ENCODE results near the gene KRTAP4-4.
"Not testable (repeated sequence)": the region's sequence is repeated elsewhere in the genome, so short reads cannot be mapped to it uniquely, and the experiment has no call there.

Gene KRTAP4-4

DNA sequence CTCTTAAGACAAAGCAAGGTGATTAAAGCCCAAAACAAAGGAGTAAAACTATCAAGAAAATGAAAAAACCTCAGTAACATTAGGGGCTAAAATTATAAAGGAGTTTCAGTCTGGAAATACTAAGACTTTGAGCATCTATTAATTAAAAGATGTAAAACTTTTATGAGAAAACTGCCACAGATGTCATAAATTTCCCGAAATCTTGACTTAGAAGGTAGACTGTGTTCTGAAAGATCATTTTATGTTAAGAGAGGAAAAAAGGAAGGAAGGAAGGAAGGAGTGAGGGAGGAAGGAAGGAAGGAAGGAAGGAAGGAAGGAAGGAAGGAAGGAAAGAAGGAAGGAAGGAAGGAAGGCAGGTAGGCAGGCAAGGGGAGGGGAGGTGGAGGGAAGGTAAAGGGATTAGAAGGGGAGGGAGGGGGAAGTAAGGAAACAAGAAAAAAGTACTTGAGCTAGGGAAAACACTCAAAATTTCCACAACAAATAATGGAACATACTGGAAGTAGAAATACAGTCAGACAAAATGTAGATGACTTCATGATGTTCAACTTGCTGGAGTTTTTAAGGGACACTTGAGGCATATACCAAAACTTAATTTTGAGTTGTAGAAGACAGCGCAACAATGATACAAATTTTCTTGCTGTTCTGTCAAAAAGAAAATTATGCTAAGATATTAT is 12.9 kb downstream of the KRTAP4-4 start:
- no peaks in the 10 kb centered on the region for H3K4me1 ChIP-seq (ENCODE audit: control insufficient read depth in 1 of 2, insufficient read depth in 2 of 2, low read length in 2 of 2)
- no peaks in the 10 kb centered on the region for H3K36me3 ChIP-seq (ENCODE audit: control insufficient read depth in 1 of 2, insufficient read depth in 2 of 2, low read length in 2 of 2)
- H3K4me3 ChIP-seq (ENCODE audit: low read depth in 1 of 2, low read length in 2 of 2): no peak overlapping the region
- peaks cover 5 to 9% of the 10 kb centered on the region in 2 donors for H3K9me3 ChIP-seq (ENCODE audit: control insufficient read depth in 1 of 2, low read length in 2 of 2)
- no peaks in the 10 kb centered on the region for H3K27me3 ChIP-seq (ENCODE audit: low read depth, low read length)
- no peak overlapping the region for H3K27ac ChIP-seq (ENCODE audit: low read length)

DNA sequence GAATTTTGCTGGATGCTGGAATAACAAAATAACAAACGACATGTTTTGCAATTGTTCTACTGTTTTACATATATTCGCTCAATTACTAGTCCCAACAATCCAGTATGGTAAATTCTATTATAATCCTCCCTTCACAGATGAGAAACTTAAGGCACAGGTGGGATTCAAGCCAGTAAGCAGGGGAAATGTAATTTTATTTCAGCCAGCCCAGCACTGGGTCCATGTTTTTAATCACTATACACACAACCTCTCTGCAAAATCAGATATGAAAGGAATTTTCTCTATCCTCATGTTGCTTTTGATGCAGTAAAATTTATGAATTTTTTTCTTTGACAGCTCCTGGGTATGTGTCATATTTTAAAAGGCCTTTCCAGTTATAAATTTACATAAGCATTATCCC is 15.3 kb downstream of the KRTAP4-4 start:
- H3K9me3 ChIP-seq (ENCODE audit: control insufficient read depth in 1 of 2, low read length in 2 of 2): peaks cover 5 to 19% of the 10 kb centered on the region in 2 donors
- no peak overlapping the region for H3K27ac ChIP-seq (ENCODE audit: low read length)
- no peak overlapping the region for H3K4me3 ChIP-seq (ENCODE audit: low read depth in 1 of 2, low read length in 2 of 2)
- no peaks in the 10 kb centered on the region for H3K4me1 ChIP-seq (ENCODE audit: control insufficient read depth in 1 of 2, insufficient read depth in 2 of 2, low read length in 2 of 2)
- no peaks in the 10 kb centered on the region for H3K27me3 ChIP-seq (ENCODE audit: low read depth, low read length)
- no peaks in the 10 kb centered on the region for H3K36me3 ChIP-seq (ENCODE audit: control insufficient read depth in 1 of 2, insufficient read depth in 2 of 2, low read length in 2 of 2)

DNA sequence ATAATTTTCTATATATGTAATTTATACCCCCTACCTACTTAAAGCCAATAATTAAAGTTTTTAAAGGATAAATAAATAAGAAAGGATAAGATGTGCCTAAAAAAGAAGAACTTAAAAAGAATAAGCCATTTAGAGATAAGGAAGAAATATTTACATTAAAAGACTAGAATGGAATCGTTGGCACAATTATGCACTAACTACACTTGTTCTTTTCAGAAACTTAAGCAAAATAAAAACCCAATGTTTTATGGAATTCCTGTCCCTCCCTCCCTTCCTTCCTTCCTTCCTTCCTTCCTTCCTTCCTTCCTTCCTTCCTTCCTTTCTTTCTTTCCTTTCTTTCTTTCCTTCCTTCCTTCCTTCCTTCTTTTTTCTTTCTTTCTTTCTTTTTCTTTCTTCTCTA is 15.7 kb downstream of the KRTAP4-4 start:
- H3K27me3 ChIP-seq (ENCODE audit: low read depth, low read length): no peaks in the 10 kb centered on the region
- no peaks in the 10 kb centered on the region for H3K36me3 ChIP-seq (ENCODE audit: control insufficient read depth in 1 of 2, insufficient read depth in 2 of 2, low read length in 2 of 2)
- no peak overlapping the region for H3K27ac ChIP-seq (ENCODE audit: low read length)
- H3K9me3 ChIP-seq (ENCODE audit: control insufficient read depth in 1 of 2, low read length in 2 of 2): peaks cover 5 to 23% of the 10 kb centered on the region in 2 donors
- H3K4me3 ChIP-seq (ENCODE audit: low read depth in 1 of 2, low read length in 2 of 2): no peak overlapping the region
- no peaks in the 10 kb centered on the region for H3K4me1 ChIP-seq (ENCODE audit: control insufficient read depth in 1 of 2, insufficient read depth in 2 of 2, low read length in 2 of 2)

DNA sequence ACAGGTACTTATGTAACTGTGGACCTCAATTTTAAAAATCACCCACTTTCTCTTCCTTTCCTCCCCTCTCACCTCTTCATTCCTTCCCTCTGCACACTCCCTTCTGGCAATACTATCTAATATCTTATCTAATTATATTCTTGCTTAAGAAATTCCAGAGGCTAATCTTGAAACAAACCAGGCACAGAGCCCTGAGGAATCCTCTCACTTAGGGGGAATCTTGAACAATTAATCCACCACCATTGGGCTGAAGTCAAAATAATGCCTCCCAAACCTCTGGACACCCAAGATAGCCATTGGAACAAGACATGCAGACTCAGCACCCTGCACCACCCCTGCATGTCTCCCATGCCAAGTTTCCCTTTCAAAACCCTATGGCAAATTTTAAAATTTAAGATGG is 19.2 kb downstream of the KRTAP4-4 start:
- H3K4me3 ChIP-seq (ENCODE audit: low read depth in 1 of 2, low read length in 2 of 2): no peak overlapping the region
- H3K4me1 ChIP-seq (ENCODE audit: control insufficient read depth in 1 of 2, insufficient read depth in 2 of 2, low read length in 2 of 2): no peaks in the 10 kb centered on the region
- peaks cover 5 to 23% of the 10 kb centered on the region in 2 donors for H3K9me3 ChIP-seq (ENCODE audit: control insufficient read depth in 1 of 2, low read length in 2 of 2)
- no peaks in the 10 kb centered on the region for H3K36me3 ChIP-seq (ENCODE audit: control insufficient read depth in 1 of 2, insufficient read depth in 2 of 2, low read length in 2 of 2)
- no peaks in the 10 kb centered on the region for H3K27me3 ChIP-seq (ENCODE audit: low read depth, low read length)
- H3K27ac ChIP-seq (ENCODE audit: low read length): no peak overlapping the region

DNA sequence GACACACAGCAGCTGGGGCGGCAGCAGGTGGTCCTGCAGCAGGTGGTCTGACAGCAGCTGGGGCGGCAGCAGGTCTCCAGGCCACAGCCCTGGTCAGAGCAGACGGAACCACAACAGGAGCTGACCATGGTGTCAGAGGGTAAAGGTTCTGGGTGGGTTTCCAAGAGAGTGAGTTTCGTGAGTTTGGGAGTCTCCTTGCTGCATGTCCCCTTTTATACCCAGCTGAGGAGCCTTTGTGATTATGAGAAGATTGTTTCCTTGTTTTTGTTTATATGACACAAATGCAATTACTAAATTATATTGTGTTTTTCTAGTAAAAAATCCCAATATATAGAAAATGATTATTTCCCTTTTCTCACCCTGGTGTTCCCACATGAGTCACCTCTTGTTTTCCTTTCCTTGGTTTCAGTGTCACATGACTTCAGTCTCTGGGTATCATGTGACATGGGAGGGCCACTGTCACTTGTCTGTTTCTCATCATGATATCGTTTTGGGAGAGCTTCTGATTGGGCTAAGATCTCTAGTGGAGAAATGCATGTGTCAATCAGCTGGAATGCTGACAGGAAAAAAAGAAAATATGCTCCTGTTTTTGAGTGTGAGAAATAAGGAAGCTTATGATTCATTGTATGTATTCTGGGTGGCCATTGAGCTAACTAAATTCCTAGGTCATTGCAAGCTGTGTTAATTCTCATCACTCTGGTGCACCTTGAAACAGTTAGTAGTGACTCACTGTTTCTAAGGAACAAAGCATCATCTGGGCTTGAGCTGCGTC is 20.0 kb downstream of the KRTAP4-4 start, which contains the start of gene KRTAP4-6:
Gene KRTAP4-6 (minus strand): TSS at position 185 of the 772 bp plus-strand sequence. CDS start 57 bp downstream, at position 128.
- Histone ChIP-seq H3K9me3 (ENCODE audit: control insufficient read depth in 1 of 2, low read length in 2 of 2) (peaks cover 5 to 23% of the 10 kb centered on the region in 2 donors), H3K4me3 (ENCODE audit: low read depth in 1 of 2, low read length in 2 of 2) (no peak within 1 kb of the TSS), H3K4me1 (ENCODE audit: control insufficient read depth in 1 of 2, insufficient read depth in 2 of 2, low read length in 2 of 2) (no peaks in the 10 kb centered on the region), H3K27me3 (ENCODE audit: low read depth, low read length) (no peaks in the 10 kb centered on the region), H3K36me3 (ENCODE audit: control insufficient read depth in 1 of 2, insufficient read depth in 2 of 2, low read length in 2 of 2) (no peaks in the 10 kb centered on the region), H3K27ac (ENCODE audit: low read length) (no peak within 1 kb of the TSS)

DNA sequence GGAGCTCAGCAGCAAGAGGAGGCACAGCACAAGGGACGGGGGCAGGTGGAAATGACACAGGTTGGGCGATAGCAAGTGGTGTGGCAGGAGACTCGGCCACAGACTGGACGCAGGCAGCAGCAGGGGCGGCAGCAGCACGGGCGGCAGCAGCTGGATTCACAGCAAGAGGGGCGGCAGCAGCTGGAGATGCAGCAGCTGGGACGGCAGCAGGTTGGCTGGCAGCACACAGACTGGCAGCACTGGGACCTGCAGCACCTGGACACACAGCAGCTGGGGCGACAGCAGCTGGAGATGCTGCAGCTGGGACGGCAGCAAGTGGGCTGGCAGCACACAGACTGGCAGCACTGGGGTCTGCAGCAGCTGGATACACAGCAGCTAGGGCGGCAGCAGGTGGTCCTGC is 20.7 kb downstream of the KRTAP4-4 start:
- not testable (repeated sequence) for H3K4me3 ChIP-seq (ENCODE audit: low read depth in 1 of 2, low read length in 2 of 2); H3K27ac ChIP-seq (ENCODE audit: low read length); H3K4me1 ChIP-seq (ENCODE audit: control insufficient read depth in 1 of 2, insufficient read depth in 2 of 2, low read length in 2 of 2); H3K27me3 ChIP-seq (ENCODE audit: low read depth, low read length); H3K36me3 ChIP-seq (ENCODE audit: control insufficient read depth in 1 of 2, insufficient read depth in 2 of 2, low read length in 2 of 2)
- H3K9me3 ChIP-seq (ENCODE audit: control insufficient read depth in 1 of 2, low read length in 2 of 2): peaks cover 5 to 23% of the 10 kb centered on the region in 2 donors

DNA sequence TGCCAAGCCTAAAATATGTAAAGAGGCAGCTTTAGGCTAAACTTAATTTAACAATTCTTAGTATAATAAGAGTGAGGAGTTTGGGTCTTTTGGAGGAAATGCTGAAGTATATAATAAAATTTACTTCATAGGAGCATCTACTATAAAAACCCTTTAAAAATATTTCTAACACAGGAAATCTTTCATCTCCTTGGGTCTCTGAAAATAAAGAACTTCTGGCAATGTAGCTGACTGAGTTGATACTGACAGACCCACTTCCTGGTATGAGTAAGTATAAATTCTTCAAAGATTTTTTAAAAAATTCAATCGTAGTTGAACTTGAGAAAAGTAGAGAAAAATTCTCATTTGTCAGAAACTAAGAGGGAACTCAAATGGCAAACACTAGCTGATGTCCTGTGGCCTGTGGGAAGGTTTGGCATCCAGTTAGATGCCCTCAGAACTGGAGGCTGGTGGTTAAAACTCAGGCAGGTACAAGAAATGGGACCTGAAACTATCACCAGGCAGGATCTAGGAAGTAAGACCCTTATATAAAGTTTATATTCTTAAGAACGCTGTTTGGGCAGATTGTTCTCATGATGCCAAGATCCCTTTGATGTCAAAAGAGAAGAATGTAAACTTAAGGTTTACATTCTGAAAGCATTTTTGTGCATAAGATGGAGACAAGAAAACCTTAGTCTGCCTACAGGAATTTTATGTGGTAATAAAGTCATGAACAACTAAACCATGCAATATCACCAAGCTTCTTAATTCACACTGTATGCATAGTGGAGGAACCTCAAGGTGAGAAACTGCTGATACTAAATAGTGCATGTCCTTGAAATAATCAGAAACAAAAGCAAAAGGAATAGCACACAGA is 26.4 kb downstream of the KRTAP4-4 start:
- Histone ChIP-seq H3K4me3 (ENCODE audit: low read depth in 1 of 2, low read length in 2 of 2) (no peak overlapping the region), H3K27ac (ENCODE audit: low read length) (no peak overlapping the region), H3K36me3 (ENCODE audit: control insufficient read depth in 1 of 2, insufficient read depth in 2 of 2, low read length in 2 of 2) (no peaks in the 10 kb centered on the region), H3K4me1 (ENCODE audit: control insufficient read depth in 1 of 2, insufficient read depth in 2 of 2, low read length in 2 of 2) (no peaks in the 10 kb centered on the region), H3K27me3 (ENCODE audit: low read depth, low read length) (no peaks in the 10 kb centered on the region), H3K9me3 (ENCODE audit: control insufficient read depth in 1 of 2, low read length in 2 of 2) (no peaks in the 10 kb centered on the region)

DNA sequence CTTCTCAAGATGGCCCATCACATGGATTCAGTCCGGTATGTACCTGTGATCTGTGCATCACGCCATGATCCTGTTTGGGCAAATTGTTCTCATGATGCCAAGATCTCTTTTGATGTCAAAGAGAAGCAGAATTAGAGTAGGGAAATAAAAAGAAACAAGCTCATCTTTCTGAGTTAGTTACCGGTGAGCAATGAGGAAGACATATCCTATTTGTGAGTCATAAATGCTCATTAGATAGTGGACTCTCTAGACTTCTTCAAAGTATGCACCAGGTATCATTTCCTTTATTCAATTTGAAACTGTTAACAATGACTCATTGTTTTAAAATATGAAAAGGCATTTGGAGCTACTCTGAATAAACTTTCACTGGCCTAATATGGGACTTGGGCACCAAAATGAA is 28.6 kb downstream of the KRTAP4-4 start:
- Histone ChIP-seq H3K4me1 (ENCODE audit: control insufficient read depth in 1 of 2, insufficient read depth in 2 of 2, low read length in 2 of 2) (no peaks in the 10 kb centered on the region), H3K27ac (ENCODE audit: low read length) (no peak overlapping the region), H3K27me3 (ENCODE audit: low read depth, low read length) (no peaks in the 10 kb centered on the region), H3K36me3 (ENCODE audit: control insufficient read depth in 1 of 2, insufficient read depth in 2 of 2, low read length in 2 of 2) (no peaks in the 10 kb centered on the region), H3K9me3 (ENCODE audit: control insufficient read depth in 1 of 2, low read length in 2 of 2) (no peaks in the 10 kb centered on the region), H3K4me3 (ENCODE audit: low read depth in 1 of 2, low read length in 2 of 2) (no peak overlapping the region)

DNA sequence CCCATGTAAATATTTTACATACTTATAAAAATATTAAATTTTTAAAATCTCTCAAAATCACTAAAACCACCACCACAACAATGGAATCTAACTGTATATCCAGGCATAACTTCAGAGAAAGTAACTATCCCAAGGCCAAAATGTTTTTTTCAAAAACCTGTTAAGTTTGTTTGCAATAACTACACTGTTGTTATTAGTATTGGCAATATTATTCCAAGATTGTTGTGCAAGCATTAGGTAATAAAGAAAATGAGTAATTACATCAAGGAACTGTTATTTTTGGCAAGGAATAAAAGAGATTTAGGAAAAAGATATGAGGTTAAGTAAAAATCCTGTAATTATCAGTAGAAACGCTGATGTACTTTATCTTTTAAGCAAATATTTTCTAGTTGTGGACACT is 33.2 kb downstream of the KRTAP4-4 start:
- H3K27ac ChIP-seq (ENCODE audit: low read length): no peak overlapping the region
- no peaks in the 10 kb centered on the region for H3K4me1 ChIP-seq (ENCODE audit: control insufficient read depth in 1 of 2, insufficient read depth in 2 of 2, low read length in 2 of 2)
- H3K36me3 ChIP-seq (ENCODE audit: control insufficient read depth in 1 of 2, insufficient read depth in 2 of 2, low read length in 2 of 2): no peaks in the 10 kb centered on the region
- H3K9me3 ChIP-seq (ENCODE audit: control insufficient read depth in 1 of 2, low read length in 2 of 2): no peaks in the 10 kb centered on the region
- H3K4me3 ChIP-seq (ENCODE audit: low read depth in 1 of 2, low read length in 2 of 2): no peak overlapping the region
- no peaks in the 10 kb centered on the region for H3K27me3 ChIP-seq (ENCODE audit: low read depth, low read length)

DNA sequence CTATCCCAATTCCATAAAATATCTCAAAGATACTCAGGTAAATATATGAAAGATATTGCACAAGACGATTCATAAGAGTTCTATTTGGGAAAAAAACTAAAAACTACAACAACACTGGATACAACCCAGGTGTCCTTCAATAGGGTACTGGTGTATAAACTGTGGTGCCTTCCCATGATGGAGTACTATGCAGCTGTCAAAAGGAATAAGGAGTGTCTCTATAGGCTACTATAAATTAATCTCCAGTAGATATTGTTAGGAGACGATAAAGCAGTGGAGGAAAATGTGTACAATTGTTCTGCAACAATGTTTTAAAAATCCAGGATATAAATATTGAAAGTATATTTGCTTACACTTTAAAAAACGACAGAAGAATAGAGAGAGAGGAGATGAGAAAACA is 34.1 kb downstream of the KRTAP4-4 start:
- Histone ChIP-seq H3K9me3 (ENCODE audit: control insufficient read depth in 1 of 2, low read length in 2 of 2) (no peaks in the 10 kb centered on the region), H3K27ac (ENCODE audit: low read length) (no peak overlapping the region), H3K36me3 (ENCODE audit: control insufficient read depth in 1 of 2, insufficient read depth in 2 of 2, low read length in 2 of 2) (no peaks in the 10 kb centered on the region), H3K4me1 (ENCODE audit: control insufficient read depth in 1 of 2, insufficient read depth in 2 of 2, low read length in 2 of 2) (no peaks in the 10 kb centered on the region), H3K4me3 (ENCODE audit: low read depth in 1 of 2, low read length in 2 of 2) (no peak overlapping the region), H3K27me3 (ENCODE audit: low read depth, low read length) (no peaks in the 10 kb centered on the region)

DNA sequence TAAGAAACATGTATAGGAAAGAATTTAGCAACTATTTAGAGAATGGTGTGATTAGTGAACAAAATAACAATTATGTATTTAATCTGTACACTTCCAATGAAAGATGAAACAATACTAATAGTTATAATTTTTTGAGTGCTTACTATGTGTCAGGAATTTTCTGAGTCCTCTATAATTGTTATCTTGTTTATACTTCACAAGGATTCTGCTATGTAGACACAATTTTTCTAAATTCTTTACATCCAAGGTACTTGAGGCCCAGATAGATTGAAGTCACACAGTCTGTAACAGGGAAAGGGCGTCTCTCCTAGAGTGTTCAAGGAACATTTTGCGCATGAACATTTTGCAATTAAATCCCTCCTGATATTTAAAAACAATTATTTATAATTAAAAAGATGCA is 35.5 kb downstream of the KRTAP4-4 start:
- no peak overlapping the region for H3K4me3 ChIP-seq (ENCODE audit: low read depth in 1 of 2, low read length in 2 of 2)
- H3K36me3 ChIP-seq (ENCODE audit: control insufficient read depth in 1 of 2, insufficient read depth in 2 of 2, low read length in 2 of 2): no peaks in the 10 kb centered on the region

More for the DNA sequence above, 35.5 kb downstream of the KRTAP4-4 start:
- Histone ChIP-seq H3K4me1 (ENCODE audit: control insufficient read depth in 1 of 2, insufficient read depth in 2 of 2, low read length in 2 of 2) (no peaks in the 10 kb centered on the region), H3K27ac (ENCODE audit: low read length) (no peak overlapping the region), H3K27me3 (ENCODE audit: low read depth, low read length) (no peaks in the 10 kb centered on the region), H3K9me3 (ENCODE audit: control insufficient read depth in 1 of 2, low read length in 2 of 2) (no peaks in the 10 kb centered on the region)
